HG03558 (cell line): Measurements from ENCODE around the gene TGM1.
"Not testable (repeated sequence)": the region's sequence is repeated elsewhere in the genome, so short reads cannot be mapped to it uniquely, and the experiment has no call there.

ENCODE experiments used
- ATAC-seq: cut with Tn5 transposase; IDR thresholded peaks from one replicate; pipeline ENCODE4 v1.9.1; 2021; ENCODE audit warnings: moderate number of reproducible peaks; ENCODE audit not compliant: unreplicated experiment; ENCODE audit errors: extremely low read depth

Gene TGM1

GRCh38 chr14:24236689-24237462 lies 26.1 kb downstream of the TGM1 start:
- ATAC-seq: no peak

- no peak for ATAC-seq
Measured at GRCh38 chr14:24235804-24236688, 26.9 kb downstream of the TGM1 start.

GRCh38 chr14:24234095-24235005 lies 28.6 kb downstream of the TGM1 start:
- no peak for ATAC-seq

GRCh38 chr14:24233538-24233866 lies 29.5 kb downstream of the TGM1 start:
- no peak for ATAC-seq

GRCh38 chr14:24232645-24233537 lies 30.1 kb downstream of the TGM1 start, which contains the start of gene GMPR2:
GMPR2 (plus strand) TSS chr14:24232929; CDS start chr14:24233254, 325 bp downstream.
- peak; percentile 31 for ATAC-seq

- peak; percentile 65 for ATAC-seq
Measured at GRCh38 chr14:24232121-24232644, 30.8 kb downstream of the TGM1 start, which contains the start of gene NEDD8. NEDD8 (minus strand) TSS chr14:24232367; CDS start chr14:24232267, 100 bp downstream.

- no peak for ATAC-seq
Measured at GRCh38 chr14:24231263-24232120, 31.5 kb downstream of the TGM1 start.

- ATAC-seq: no peak
Measured at GRCh38 chr14:24228902-24229301, 34.1 kb downstream of the TGM1 start.

GRCh38 chr14:24226473-24226872 lies 36.5 kb downstream of the TGM1 start:
- ATAC-seq: no peak

- ATAC-seq: no peak
Measured at GRCh38 chr14:24224618-24225071, 38.3 kb downstream of the TGM1 start.

- not testable (repeated sequence) for ATAC-seq
Measured at GRCh38 chr14:24222987-24223386, 40.0 kb downstream of the TGM1 start.

GRCh38 chr14:24219521-24219920 lies 43.5 kb downstream of the TGM1 start:
- ATAC-seq: no peak

- ATAC-seq: no peak
Measured at GRCh38 chr14:24219080-24219479, 43.9 kb downstream of the TGM1 start.

GRCh38 chr14:24216876-24217275 lies 46.1 kb downstream of the TGM1 start:
- not testable (repeated sequence) for ATAC-seq

- ATAC-seq: no peak
Measured at GRCh38 chr14:24216345-24216699, 46.7 kb downstream of the TGM1 start.

GRCh38 chr14:24215495-24216344 lies 47.3 kb downstream of the TGM1 start, which contains the start of gene MDP1:
MDP1 (minus strand) TSS chr14:24216066; CDS start chr14:24215955, 111 bp downstream.
- peak; percentile 44 for ATAC-seq
